GM20000 (cell line): ENCODE data around the gene EVC2.
"Not testable (repeated sequence)": the region's sequence is repeated elsewhere in the genome, so short reads cannot be mapped to it uniquely, and the experiment has no call there.

Source experiments
- DNase-seq: peaks from one replicate; pipeline ENCODE4 v3.0.0; 2012; ENCODE audit warnings: low spot score
- CTCF ChIP-seq: IDR thresholded peaks from 2 replicates; pipeline ENCODE4 v1.5.1; 2012; ENCODE audit warnings: mild to moderate bottlenecking, control low read depth; ENCODE audit errors: extremely low read depth, missing control alignments

The EVC2 gene

GRCh38 chr4:5742388-5742787 is 34.0 kb upstream of the EVC2 start:
- TF ChIP-seq CTCF = no peak

GRCh38 chr4:5738061-5738460 is 29.7 kb upstream of the EVC2 start:
- no peak for TF ChIP-seq CTCF
- DNase-seq = no peak

More at GRCh38 chr4:5742388-5742787, 34.0 kb upstream of the EVC2 start:
- no peak for DNase-seq

GRCh38 chr4:5735463-5735862 is 27.1 kb upstream of the EVC2 start:
- DNase-seq = no peak
- TF ChIP-seq CTCF = no peak

- TF ChIP-seq CTCF = no peak
- DNase-seq = no peak
Measured at GRCh38 chr4:5734853-5735252, 26.5 kb upstream of the EVC2 start.

- no peak for DNase-seq
- TF ChIP-seq CTCF = no peak
Measured at GRCh38 chr4:5732158-5732557, 23.8 kb upstream of the EVC2 start.

GRCh38 chr4:5730993-5731990 is 22.9 kb upstream of the EVC2 start:
- no peak for TF ChIP-seq CTCF
- no peak for DNase-seq

GRCh38 chr4:5730436-5730835 is 22.1 kb upstream of the EVC2 start:
- no peak for TF ChIP-seq CTCF
- no peak for DNase-seq

- not testable (repeated sequence) for DNase-seq
Measured at GRCh38 chr4:5728412-5728811, 20.1 kb upstream of the EVC2 start.
